Fibroblast of peridontal ligament (primary cell): ENCODE results near the gene SPG7.
A peak's percentile ranks its signal among the peaks of the same experiment; 100 is the strongest.

Experiments used
- DNase-seq: peaks from one replicate; pipeline ENCODE4 v3.0.0-alpha.2; 2010; ENCODE audit errors: extremely low read depth

SPG7 gene

DNA sequence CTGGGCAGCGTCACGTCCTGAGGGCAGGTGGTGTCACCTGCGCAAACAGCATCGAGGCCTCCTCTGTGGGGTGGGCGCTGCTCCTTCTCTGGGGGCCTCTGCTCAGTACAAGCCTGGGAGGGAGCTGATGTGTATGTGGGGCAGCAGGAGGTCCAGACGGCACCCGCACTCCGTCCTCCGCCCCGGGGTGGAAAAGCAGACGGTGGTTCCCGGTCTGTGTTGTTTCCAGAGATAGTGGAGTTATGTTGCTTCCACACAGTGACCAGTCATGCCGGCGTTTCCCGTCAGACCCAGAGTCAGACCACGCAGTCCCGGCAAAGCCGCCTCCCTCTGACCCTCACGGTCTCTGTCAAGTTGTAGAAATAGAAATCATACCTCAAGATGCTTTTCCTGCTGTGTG, 38.6 kb downstream of the SPG7 start:
- DNase-seq, result no peak

- DNase-seq, result no peak
Measured at GRCh38 chr16:89547291-89547690, 39.1 kb downstream of the SPG7 start.

DNA sequence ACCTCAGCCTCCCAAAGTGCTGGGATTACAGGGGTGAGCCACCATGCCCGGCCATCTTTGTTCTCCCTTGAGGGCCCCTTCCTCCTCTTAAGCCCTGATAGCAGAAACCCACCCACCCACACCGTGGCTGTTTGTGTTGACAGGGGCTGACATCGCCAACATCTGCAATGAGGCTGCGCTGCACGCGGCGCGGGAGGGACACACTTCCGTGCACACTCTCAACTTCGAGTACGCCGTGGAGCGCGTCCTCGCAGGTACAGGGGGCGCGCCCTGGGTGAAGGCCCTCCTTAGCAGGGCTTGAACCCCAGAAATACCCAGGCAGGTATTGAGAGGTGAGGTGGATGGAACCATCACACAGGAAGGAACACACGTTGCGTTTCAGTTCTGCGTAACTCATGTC, 39.7 kb downstream of the SPG7 start:
- no peak for DNase-seq

DNA sequence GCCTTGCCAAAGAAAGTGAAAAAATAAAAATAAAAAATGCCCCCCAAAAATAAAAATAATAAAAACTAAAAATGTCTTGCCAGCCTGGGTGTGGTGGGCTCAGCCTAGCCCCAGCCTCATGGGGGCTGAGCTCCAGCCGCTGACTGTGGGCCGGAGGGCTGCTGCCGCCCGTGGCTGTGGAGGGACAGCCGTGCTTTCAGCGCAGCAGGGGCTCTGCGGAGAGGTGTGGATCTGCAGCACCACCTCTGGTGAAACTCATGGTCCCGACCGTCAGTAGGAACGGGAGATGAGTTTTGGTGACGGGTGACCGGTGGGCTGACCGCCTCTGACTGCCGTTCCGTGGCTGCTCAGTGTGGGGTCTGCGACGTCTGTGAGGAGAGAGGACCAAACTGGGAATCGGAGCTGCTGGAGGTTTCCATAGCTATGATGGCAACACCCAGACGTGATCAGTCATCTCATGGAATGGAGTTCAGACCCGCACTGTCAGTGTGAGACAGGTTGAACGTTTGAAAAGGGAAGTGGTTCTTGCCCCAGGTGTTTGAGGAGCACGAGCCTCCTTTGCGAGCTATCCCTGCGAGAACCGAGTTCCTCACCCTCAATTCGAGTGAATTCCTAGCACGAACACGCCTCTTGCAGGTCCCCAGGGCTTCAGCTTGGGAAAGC, 40.3 kb downstream of the SPG7 start:
- DNase-seq, result no peak

GRCh38 chr16:89549007-89549700, 41.0 kb downstream of the SPG7 start:
- no peak for DNase-seq

DNA sequence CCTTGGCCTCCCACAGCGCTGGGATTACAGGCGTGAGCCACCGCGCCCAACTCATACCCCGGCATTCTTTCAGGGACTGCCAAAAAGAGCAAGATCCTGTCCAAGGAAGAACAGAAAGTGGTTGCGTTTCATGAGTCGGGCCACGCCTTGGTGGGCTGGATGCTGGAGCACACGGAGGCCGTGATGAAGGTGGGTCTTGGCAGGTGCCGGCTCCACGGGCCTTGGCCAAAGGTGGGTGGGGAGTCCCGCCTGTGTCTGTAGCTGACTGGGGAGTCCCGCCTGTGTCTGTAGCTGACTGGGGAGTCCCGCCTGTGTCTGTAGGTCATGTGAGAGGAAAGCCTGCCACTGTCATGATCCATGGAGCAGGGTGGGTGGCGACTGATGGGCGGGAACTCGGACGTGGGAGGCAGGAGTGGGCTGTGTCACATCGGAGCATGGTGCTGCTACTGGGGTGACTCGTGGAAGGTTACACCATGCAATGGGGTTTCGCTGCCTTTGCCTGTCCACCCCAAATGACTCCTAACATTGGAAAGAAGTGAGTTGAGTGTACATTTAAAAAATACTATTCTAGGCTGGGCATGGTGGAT, 42.3 kb downstream of the SPG7 start:
- DNase-seq, result no peak

GRCh38 chr16:89552329-89552728, 44.1 kb downstream of the SPG7 start:
- DNase-seq, result no peak

GRCh38 chr16:89552913-89553312, 44.7 kb downstream of the SPG7 start:
- no peak for DNase-seq

DNA sequence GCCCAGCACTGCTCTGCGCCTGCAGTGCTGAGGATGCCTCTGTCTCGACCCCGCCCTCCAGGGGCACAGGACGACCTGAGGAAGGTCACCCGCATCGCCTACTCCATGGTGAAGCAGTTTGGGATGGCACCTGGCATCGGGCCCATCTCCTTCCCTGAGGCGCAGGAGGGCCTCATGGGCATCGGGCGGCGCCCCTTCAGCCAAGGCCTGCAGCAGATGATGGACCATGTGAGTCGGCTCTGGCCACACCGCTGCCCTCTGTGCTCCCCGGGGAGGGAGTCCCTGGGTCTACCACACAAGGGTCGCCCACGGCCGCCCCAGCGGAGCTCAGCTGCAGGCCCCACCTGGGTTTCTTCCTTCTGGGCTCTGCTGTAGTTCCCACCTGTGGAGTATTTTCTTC, 45.5 kb downstream of the SPG7 start:
- DNase-seq, result no peak

DNA sequence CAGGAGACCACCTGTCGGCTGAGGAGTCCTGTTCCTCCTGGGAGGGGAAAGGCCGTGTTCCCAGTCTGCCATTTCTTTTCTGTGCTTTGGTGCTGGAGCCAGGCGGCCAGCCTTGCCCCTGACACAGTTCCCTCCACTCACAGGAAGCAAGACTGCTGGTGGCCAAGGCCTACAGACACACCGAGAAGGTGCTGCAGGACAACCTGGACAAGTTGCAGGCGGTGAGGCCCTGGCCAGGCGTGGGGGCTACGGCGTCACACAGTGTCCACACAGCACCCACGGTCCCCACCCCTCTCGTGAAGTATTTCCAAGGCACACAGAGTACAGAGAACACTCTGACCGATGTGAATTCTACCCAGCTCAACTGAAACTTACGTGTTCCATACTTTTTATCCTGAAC, 46.1 kb downstream of the SPG7 start:
- DNase-seq, result no peak

GRCh38 chr16:89555265-89555664, 47.1 kb downstream of the SPG7 start:
- DNase-seq, result no peak

GRCh38 chr16:89555780-89556179, 47.6 kb downstream of the SPG7 start:
- no peak for DNase-seq

- peak; percentile 60 for DNase-seq
Measured at GRCh38 chr16:89556750-89557689, 48.8 kb downstream of the SPG7 start.

- DNase-seq, result no peak
Measured at GRCh38 chr16:89557690-89558490, 49.7 kb downstream of the SPG7 start.

DNA sequence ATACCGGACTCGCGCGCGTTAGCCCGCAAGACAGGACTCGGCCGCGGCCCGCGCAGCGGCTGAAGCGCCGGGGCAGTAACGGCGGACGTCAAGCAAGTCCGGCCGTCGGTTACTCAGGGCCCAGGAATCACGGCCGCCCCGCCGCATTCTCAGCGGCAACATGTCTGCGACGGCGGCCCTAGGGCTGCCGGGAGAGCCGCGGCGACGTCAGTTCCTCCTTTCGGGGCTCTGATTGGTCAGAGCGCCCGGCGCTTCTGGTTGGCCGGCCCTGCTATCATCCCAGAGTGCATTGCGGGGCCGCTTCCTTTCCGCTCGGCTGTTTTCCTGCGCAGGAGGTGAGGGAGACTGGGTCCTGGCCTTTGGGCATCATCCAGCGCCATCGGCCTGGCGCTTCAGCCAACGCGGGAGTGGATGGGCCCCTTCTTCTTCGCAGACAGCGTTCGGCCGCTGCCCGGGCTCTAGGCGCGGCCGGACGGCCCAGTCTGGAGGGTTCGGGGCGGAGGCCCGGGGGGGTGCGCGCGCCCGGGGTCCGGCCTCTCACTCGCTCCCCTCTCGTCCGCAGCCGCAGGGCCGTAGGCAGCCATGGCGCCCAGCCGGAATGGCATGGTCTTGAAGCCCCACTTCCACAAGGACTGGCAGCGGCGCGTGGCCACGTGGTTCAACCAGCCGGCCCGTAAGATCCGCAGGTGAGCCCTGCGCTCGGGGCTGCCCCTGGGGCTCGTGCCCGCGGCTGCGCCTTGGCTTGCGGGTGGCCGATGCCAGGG, 52.4 kb downstream of the SPG7 start, which contains the start of gene RPL13:
Gene RPL13 (plus strand): TSS at position 305 of the 764 bp plus-strand sequence. CDS start 278 bp downstream, at position 583.
- peak; percentile 93 for DNase-seq

GRCh38 chr16:89561142-89561883, 53.1 kb downstream of the SPG7 start:
- DNase-seq, result no peak

DNA sequence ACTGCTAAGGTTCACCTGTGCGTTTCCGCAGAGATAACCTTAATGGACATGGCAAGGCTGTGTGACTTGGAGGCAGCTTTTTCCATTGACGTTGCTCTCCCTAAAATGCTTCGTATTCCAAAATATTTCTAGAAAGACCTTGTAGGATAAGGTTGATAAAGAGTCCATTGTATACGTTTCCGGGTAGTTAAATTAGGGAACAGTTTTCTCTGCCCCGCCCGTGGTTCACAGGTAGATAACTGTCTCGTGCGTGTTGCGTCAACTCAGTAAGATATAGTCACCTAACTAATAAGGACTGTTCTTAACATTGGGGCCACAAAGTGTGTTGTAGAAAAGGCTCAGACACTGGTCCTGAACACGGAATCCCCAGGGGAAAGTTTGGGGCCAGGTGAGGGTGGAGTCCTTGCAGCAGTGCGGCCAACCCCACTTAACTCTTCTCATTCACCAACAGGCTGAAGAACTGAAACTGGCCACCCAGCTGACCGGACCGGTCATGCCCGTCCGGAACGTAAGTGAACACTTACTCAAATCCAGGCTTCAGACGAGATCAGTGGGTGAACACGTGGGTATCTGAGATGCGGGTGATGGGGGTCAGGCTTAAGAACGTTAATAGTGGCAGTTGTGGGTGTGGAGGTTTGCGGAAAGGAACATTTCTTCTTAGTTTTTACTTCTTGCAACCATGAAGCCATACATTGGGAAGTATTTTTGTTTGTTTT, 53.8 kb downstream of the SPG7 start:
- DNase-seq, result no peak

- no peak for DNase-seq
Measured at GRCh38 chr16:89562939-89563338, 54.7 kb downstream of the SPG7 start.
